ENCODE measurements around the gene DBH.
A peak's percentile ranks its signal among the peaks of the same experiment; 100 is the strongest.

The DBH gene

GRCh38 chr9:133657120-133657661 lies 21.0 kb downstream of the DBH start:
- Mint-ChIP-seq H3K4me1 (peaks cover 34% of the 10 kb centered on the region), H3K9me3 (no peaks in the 10 kb centered on the region), H3K4me3 (no peak overlapping the region), H3K27me3 (peaks cover 76% of the 10 kb centered on the region), H3K27ac (no peak overlapping the region)
- ATAC-seq: no peak
- no peak for DNase-seq

- peaks cover 34% of the 10 kb centered on the region for H3K4me1 Mint-ChIP-seq
- no peak for ATAC-seq
- no peaks in the 10 kb centered on the region for H3K9me3 Mint-ChIP-seq
- peaks cover 61% of the 10 kb centered on the region for H3K27me3 Mint-ChIP-seq
- peak overlapping the region in 1 of 2 donors; percentile 24 for H3K4me3 Mint-ChIP-seq
- no peak for DNase-seq
- no peak overlapping the region for H3K27ac Mint-ChIP-seq
Observed at GRCh38 chr9:133658442-133659431, 22.6 kb downstream of the DBH start.

GRCh38 chr9:133659516-133659915 lies 23.4 kb downstream of the DBH start:
- H3K27ac Mint-ChIP-seq: peak overlapping the region in 1 of 2 donors; percentile 92
- no peaks in the 10 kb centered on the region for H3K9me3 Mint-ChIP-seq
- ATAC-seq (no peak), DNase-seq (no peak)
- peaks cover 59% of the 10 kb centered on the region for H3K27me3 Mint-ChIP-seq
- peaks cover 34% of the 10 kb centered on the region for H3K4me1 Mint-ChIP-seq
- no peak overlapping the region for H3K4me3 Mint-ChIP-seq

- no peak for ATAC-seq
- Mint-ChIP-seq H3K4me3 (no peak overlapping the region), H3K9me3 (no peaks in the 10 kb centered on the region), H3K27me3 (peaks cover 35% of the 10 kb centered on the region), H3K27ac (no peak overlapping the region), H3K4me1 (peaks cover 22% of the 10 kb centered on the region)
- DNase-seq: no peak
Observed at GRCh38 chr9:133661846-133662540, 25.8 kb downstream of the DBH start.

GRCh38 chr9:133664173-133665050 lies 28.2 kb downstream of the DBH start:
- Mint-ChIP-seq H3K27ac (no peak overlapping the region), H3K4me1 (peaks cover 9% of the 10 kb centered on the region), H3K9me3 (no peaks in the 10 kb centered on the region), H3K4me3 (no peak overlapping the region), H3K27me3 (peaks cover 10% of the 10 kb centered on the region)
- ATAC-seq (no peak), DNase-seq (no peak)

- H3K4me3 Mint-ChIP-seq: no peak overlapping the region
- peaks cover 2% of the 10 kb centered on the region for H3K4me1 Mint-ChIP-seq
- ATAC-seq: no peak
- peaks cover 4% of the 10 kb centered on the region for H3K27me3 Mint-ChIP-seq
- no peak for DNase-seq
- H3K9me3 Mint-ChIP-seq: no peaks in the 10 kb centered on the region
- H3K27ac Mint-ChIP-seq: no peak overlapping the region
Observed at GRCh38 chr9:133665096-133665495, 28.9 kb downstream of the DBH start.

- no peak for DNase-seq
- H3K27me3 Mint-ChIP-seq: no peaks in the 10 kb centered on the region
- no peak for ATAC-seq
- H3K4me3 Mint-ChIP-seq: no peak overlapping the region
- H3K4me1 Mint-ChIP-seq: no peaks in the 10 kb centered on the region
- no peaks in the 10 kb centered on the region for H3K9me3 Mint-ChIP-seq
- H3K27ac Mint-ChIP-seq: peak overlapping the region in 1 of 2 donors; percentile 76
Observed at GRCh38 chr9:133665535-133665934, 29.4 kb downstream of the DBH start.

- Mint-ChIP-seq H3K27ac (no peak overlapping the region), H3K4me3 (no peak overlapping the region), H3K27me3 (no peaks in the 10 kb centered on the region), H3K4me1 (no peaks in the 10 kb centered on the region), H3K9me3 (no peaks in the 10 kb centered on the region)
- no peak for DNase-seq
- ATAC-seq: no peak
Observed at GRCh38 chr9:133666387-133666786, 30.2 kb downstream of the DBH start.

- H3K27ac Mint-ChIP-seq: no peak overlapping the region
- ATAC-seq (no peak), DNase-seq (no peak)
- no peaks in the 10 kb centered on the region for H3K9me3 Mint-ChIP-seq
- no peaks in the 10 kb centered on the region for H3K4me1 Mint-ChIP-seq
- no peaks in the 10 kb centered on the region for H3K27me3 Mint-ChIP-seq
- no peak overlapping the region for H3K4me3 Mint-ChIP-seq
Observed at GRCh38 chr9:133666845-133667244, 30.7 kb downstream of the DBH start.

GRCh38 chr9:133667759-133668450 lies 31.7 kb downstream of the DBH start:
- peak; percentile 40 for ATAC-seq
- DNase-seq: no peak
- no peaks in the 10 kb centered on the region for H3K27me3 Mint-ChIP-seq
- H3K27ac Mint-ChIP-seq: no peak overlapping the region
- no peaks in the 10 kb centered on the region for H3K4me1 Mint-ChIP-seq
- no peak overlapping the region for H3K4me3 Mint-ChIP-seq
- no peaks in the 10 kb centered on the region for H3K9me3 Mint-ChIP-seq

GRCh38 chr9:133669182-133669801 lies 33.1 kb downstream of the DBH start:
- DNase-seq (no peak), ATAC-seq (no peak)
- no peaks in the 10 kb centered on the region for H3K9me3 Mint-ChIP-seq
- H3K27me3 Mint-ChIP-seq: no peaks in the 10 kb centered on the region
- H3K27ac Mint-ChIP-seq: no peak overlapping the region
- H3K4me3 Mint-ChIP-seq: no peak overlapping the region
- H3K4me1 Mint-ChIP-seq: no peaks in the 10 kb centered on the region

- H3K4me3 Mint-ChIP-seq: no peak overlapping the region
- peak overlapping the region in 1 of 2 donors; percentile 84 for H3K27ac Mint-ChIP-seq
- no peaks in the 10 kb centered on the region for H3K9me3 Mint-ChIP-seq
- H3K27me3 Mint-ChIP-seq: no peaks in the 10 kb centered on the region
- ATAC-seq (no peak), DNase-seq (no peak)
- peaks cover 4% of the 10 kb centered on the region for H3K4me1 Mint-ChIP-seq
Observed at GRCh38 chr9:133670466-133670865, 34.3 kb downstream of the DBH start.

- no peaks in the 10 kb centered on the region for H3K27me3 Mint-ChIP-seq
- no peak overlapping the region for H3K4me3 Mint-ChIP-seq
- no peak for ATAC-seq
- DNase-seq: no peak
- H3K4me1 Mint-ChIP-seq: peaks cover 13% of the 10 kb centered on the region
- H3K27ac Mint-ChIP-seq: no peak overlapping the region
- no peaks in the 10 kb centered on the region for H3K9me3 Mint-ChIP-seq
Observed at GRCh38 chr9:133671371-133671770, 35.2 kb downstream of the DBH start.

GRCh38 chr9:133672503-133673257 lies 36.5 kb downstream of the DBH start:
- Mint-ChIP-seq H3K4me1 (peaks cover 26% of the 10 kb centered on the region), H3K9me3 (no peaks in the 10 kb centered on the region), H3K27ac (peak overlapping the region in 1 of 2 donors; percentile 93), H3K27me3 (no peaks in the 10 kb centered on the region), H3K4me3 (no peak overlapping the region)
- ATAC-seq (no peak), DNase-seq (no peak)
